DMS153 treated with DMSO at 0.1 percent for 48 hours (cell line): ENCODE data around the gene DMD.
"Not testable (repeated sequence)": the region's sequence is repeated elsewhere in the genome, so short reads cannot be mapped to it uniquely, and the experiment has no call there.

Experiments
- DNase-seq: peaks from one replicate; lab custom pipeline; 2025; ENCODE audit not compliant: unreplicated experiment; lab: John Stamatoyannopoulos, UW

The DMD gene

GRCh38 chrX:33211356-33212260 lies at the start of gene DMD:
Gene DMD (minus strand): TSS chrX:33211549. CDS start chrX:33211312, 237 bp downstream.
- no peak for DNase-seq

GRCh38 chrX:33252306-33252825 lies 41.0 kb upstream of the DMD start:
- no peak for DNase-seq

GRCh38 chrX:33218819-33219218 lies 7.5 kb upstream of the DMD start:
- no peak for DNase-seq

DNA sequence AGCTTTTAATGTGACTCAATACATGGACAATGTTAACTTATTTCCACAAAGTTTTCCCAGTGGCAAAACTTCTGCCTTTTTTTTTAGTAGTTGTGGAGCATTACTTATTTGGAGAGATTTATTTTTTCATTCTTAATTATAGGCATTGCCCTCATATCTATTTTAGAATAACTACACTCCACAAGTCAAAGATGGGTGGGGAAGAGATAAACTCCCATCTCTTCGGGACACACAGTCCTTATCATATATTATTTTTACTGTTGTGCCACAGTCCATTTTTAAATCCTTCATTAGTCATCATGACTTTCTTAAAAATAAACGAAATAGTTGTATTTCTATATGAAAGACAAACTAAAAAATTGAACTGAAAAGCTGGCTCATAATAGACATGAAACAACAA lies 1.2 kb downstream of the DMD start:
- no peak for DNase-seq

DNA sequence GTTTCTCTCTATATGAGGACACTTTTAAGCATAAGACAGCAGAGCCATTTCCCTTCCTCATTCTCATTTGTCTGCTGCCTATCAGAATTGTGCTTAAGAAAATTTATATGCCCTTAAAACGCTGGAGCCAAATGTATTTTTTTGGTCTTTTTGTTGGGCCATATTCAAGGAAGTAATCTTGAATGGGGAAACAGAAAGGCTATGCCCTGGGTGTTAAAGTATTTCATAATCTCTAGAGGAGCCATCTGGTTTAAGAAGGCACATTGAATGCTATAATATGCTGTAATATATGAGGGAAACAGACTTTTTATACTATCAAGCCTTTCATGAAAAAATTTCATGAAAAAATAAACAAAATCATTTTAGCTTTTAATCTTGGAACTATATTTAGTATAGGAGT lies 4.3 kb downstream of the DMD start:
- no peak for DNase-seq

GRCh38 chrX:33205321-33205720 lies 6.0 kb downstream of the DMD start:
- DNase-seq, result no peak

DNA sequence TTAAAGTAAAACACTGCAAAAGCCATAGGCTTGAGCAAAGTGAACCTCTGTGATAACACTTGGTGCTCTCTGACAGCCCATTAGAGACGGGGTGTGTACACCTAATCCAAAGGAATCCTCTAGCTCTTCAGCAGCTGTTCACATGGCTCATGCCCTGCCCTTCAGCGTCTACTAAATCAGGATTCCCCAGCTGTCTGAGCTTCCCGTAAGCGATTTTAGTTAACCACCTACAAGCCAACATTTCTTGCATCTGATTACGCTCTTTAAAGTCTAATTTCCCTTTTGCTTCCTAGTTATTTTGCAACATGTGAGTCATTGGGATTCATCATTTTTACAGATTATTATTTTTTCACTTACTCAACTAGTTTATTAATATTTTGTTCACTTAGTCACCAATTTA lies 6.5 kb downstream of the DMD start:
- no peak for DNase-seq

GRCh38 chrX:33198561-33199279 lies 12.6 kb downstream of the DMD start:
- no peak for DNase-seq

- DNase-seq, result no peak
Observed at GRCh38 chrX:33195698-33196097, 15.7 kb downstream of the DMD start.

- no peak for DNase-seq
Observed at GRCh38 chrX:33194876-33195433, 16.4 kb downstream of the DMD start.

- no peak for DNase-seq
Observed at GRCh38 chrX:33194289-33194688, 17.1 kb downstream of the DMD start.

DNA sequence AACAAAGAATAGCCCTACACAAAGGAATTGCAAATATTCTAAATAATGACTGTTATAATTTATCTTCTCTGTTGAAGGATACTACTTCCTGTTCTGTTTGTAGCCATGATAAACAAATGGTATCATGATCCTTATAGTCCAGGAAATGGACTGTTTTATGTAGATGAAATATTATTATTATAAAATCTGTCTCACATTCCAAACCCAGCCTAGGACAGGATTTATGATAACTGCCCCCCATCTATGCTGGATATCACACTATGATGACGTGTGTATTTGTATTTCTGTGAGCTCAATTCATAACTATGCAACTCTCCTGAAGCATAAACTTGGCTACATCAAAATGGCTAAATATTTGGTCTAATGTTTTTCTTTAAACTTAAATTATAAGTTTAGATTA lies 21.3 kb downstream of the DMD start:
- no peak for DNase-seq

GRCh38 chrX:33188881-33189280 lies 22.5 kb downstream of the DMD start:
- no peak for DNase-seq

DNA sequence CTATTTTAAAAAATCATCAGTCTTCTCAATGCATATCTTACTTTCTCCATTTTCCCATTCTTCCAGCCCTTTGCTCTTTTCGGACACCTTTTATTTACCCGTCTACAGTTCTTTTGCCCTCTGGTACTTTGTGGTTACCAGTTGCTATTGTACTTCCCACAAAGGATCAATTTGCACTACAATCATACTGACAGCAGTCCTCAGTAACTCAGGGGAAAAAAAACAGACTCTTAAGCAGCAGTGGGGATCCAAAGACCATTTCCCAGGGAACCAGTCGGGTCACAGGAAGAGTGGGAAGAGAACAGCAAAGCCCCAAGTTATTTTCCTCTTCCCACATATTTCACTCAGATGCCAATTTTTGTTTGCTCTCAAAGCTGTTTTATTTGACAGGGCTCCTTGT lies 23.1 kb downstream of the DMD start:
- DNase-seq, result no peak

DNA sequence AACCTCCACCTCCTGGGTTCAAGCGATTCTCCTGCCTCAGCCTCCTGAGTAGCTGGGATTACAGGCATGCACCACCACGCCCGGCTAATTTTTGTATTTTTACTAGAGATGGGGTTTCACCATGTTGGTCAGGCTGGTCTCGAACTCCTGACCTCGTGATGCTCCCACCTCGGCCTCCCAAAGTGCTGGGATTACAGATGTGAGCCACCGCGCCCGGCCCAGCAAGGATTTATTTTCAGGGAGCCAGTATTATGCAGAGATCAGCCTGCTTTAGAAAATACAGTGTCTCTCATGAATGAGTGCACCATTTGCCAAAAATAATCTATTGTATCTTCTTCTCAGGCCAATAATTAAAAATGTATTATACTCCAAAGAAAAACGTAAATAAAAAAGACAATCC lies 26.5 kb downstream of the DMD start:
- DNase-seq, result not testable (repeated sequence)

- DNase-seq, result no peak
Observed at GRCh38 chrX:33183361-33183760, 28.0 kb downstream of the DMD start.

DNA sequence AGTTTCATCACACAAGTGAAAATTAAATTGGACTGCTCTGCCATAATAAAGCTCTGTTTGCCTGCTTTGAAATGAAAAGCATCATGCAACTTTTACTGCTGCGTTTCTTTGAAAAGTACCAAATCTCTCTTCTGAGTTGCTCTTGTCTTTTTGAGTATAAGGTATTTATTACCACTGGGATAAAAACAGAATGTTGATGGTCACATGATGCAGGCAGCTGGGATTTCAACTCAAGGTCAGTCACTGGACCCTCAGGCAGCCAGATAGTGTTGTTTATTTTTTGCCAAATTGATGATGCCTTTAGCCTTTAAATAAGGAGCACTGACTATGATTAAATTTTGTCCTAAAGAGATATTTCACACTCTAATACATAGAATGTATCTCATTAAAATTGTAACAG lies 32.7 kb downstream of the DMD start:
- DNase-seq, result no peak

- DNase-seq, result no peak
Observed at GRCh38 chrX:33178218-33178617, 33.1 kb downstream of the DMD start.

GRCh38 chrX:33175201-33175600 lies 36.1 kb downstream of the DMD start:
- DNase-seq, result no peak

- DNase-seq, result no peak
Observed at GRCh38 chrX:33171041-33171440, 40.3 kb downstream of the DMD start.

DNA sequence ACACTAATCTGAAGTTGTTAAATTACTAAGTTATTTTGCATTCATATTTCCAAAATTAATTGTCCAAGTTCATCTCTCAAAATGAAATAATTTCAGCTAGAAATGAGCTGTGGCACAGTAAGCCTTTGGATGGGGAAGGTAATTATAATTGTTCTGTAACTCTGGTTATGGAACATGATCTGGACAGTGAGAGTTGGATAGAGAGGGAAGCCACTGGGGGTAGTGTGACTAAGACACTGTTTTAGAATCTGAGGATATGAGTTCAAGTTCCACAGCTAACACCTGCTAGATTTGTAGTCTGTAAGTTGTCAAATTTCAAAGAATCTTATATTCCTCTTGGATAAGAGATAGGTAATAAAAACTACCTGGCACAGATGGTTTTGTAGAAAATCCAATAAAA lies 49.5 kb downstream of the DMD start:
- no peak for DNase-seq

- no peak for DNase-seq
Observed at GRCh38 chrX:33160273-33160672, 51.1 kb downstream of the DMD start.
